Neural cell (in vitro differentiated cells): ENCODE measurements around the gene MGLL.

Source experiments
- EZH2 ChIP-seq: fragments of 200-600, 300-800 bp; shearing (Covaris generic), sonication (generic); IDR thresholded peaks from 2 replicates; pipeline ENCODE4 v1.6.1; 2014; ENCODE audit warnings: antibody characterized with exemption, low read length, borderline replicate concordance, mild to moderate bottlenecking; ENCODE audit not compliant: insufficient read depth, poor library complexity, severe bottlenecking
- RAD21 ChIP-seq: fragments of 450-650 bp; conservative IDR thresholded peaks from 2 replicates; pipeline ENCODE4 v1.6.1; 2014; ENCODE audit warnings: antibody characterized with exemption, mild to moderate bottlenecking, moderate library complexity
- SMC3 ChIP-seq: fragments of 450-650 bp; conservative IDR thresholded peaks from 2 replicates; pipeline ENCODE4 v1.6.1; 2014; ENCODE audit warnings: antibody characterized with exemption, mild to moderate bottlenecking, moderate library complexity; ENCODE audit not compliant: poor library complexity
- TAF1 ChIP-seq: IDR thresholded peaks from 2 replicates; pipeline ENCODE4 v1.6.1; 2012; ENCODE audit warnings: low read depth
- TF ChIP-seq, protein P1 (sequence below): fragments of 450-650 bp; IDR thresholded peaks from 2 replicates; pipeline ENCODE4 v1.5.1; 2014; ENCODE audit warnings: antibody characterized with exemption, mild to moderate bottlenecking, moderate library complexity; ENCODE audit not compliant: poor library complexity, severe bottlenecking
- TF ChIP-seq, protein P2 (sequence below): IDR thresholded peaks from 2 replicates; pipeline ENCODE4 v1.6.1; 2012; ENCODE audit warnings: borderline replicate concordance

DNA sequence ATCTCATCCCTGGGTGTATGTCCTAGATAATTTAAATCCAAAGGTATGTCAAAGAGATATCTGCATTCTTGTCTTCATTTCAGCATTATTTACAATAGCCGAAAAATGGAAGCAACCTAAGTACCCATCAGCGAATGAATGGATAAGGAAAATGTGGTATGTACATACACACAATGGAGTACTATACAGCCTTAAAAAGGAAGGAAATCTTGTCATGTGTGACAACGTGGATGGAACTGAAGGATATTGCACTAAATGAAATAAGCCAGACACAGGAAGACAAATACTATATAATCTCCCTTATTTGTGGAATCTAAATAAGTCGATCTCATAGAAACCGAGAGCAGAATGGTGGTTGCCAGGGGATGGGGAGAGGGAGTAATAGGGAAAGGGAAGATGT, 16.8 kb upstream of the MGLL start:
- TF ChIP-seq, protein P1, sequence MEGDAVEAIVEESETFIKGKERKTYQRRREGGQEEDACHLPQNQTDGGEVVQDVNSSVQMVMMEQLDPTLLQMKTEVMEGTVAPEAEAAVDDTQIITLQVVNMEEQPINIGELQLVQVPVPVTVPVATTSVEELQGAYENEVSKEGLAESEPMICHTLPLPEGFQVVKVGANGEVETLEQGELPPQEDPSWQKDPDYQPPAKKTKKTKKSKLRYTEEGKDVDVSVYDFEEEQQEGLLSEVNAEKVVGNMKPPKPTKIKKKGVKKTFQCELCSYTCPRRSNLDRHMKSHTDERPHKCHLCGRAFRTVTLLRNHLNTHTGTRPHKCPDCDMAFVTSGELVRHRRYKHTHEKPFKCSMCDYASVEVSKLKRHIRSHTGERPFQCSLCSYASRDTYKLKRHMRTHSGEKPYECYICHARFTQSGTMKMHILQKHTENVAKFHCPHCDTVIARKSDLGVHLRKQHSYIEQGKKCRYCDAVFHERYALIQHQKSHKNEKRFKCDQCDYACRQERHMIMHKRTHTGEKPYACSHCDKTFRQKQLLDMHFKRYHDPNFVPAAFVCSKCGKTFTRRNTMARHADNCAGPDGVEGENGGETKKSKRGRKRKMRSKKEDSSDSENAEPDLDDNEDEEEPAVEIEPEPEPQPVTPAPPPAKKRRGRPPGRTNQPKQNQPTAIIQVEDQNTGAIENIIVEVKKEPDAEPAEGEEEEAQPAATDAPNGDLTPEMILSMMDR, result no peak
- TF ChIP-seq, protein P2, sequence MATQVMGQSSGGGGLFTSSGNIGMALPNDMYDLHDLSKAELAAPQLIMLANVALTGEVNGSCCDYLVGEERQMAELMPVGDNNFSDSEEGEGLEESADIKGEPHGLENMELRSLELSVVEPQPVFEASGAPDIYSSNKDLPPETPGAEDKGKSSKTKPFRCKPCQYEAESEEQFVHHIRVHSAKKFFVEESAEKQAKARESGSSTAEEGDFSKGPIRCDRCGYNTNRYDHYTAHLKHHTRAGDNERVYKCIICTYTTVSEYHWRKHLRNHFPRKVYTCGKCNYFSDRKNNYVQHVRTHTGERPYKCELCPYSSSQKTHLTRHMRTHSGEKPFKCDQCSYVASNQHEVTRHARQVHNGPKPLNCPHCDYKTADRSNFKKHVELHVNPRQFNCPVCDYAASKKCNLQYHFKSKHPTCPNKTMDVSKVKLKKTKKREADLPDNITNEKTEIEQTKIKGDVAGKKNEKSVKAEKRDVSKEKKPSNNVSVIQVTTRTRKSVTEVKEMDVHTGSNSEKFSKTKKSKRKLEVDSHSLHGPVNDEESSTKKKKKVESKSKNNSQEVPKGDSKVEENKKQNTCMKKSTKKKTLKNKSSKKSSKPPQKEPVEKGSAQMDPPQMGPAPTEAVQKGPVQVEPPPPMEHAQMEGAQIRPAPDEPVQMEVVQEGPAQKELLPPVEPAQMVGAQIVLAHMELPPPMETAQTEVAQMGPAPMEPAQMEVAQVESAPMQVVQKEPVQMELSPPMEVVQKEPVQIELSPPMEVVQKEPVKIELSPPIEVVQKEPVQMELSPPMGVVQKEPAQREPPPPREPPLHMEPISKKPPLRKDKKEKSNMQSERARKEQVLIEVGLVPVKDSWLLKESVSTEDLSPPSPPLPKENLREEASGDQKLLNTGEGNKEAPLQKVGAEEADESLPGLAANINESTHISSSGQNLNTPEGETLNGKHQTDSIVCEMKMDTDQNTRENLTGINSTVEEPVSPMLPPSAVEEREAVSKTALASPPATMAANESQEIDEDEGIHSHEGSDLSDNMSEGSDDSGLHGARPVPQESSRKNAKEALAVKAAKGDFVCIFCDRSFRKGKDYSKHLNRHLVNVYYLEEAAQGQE, result no peak
- TF ChIP-seq EZH2 (no peak), RAD21 (no peak), SMC3 (no peak), TAF1 (no peak)
